Activated CD4-positive, CD25-positive, alpha-beta regulatory T cell (primary cell): Measurements from ENCODE around the gene CLEC9A.

Source experiments
- DNase-seq, 4 experiments: peaks; one replicate each; lab custom pipeline; 2025; lab: John Stamatoyannopoulos, UW

The CLEC9A gene

GRCh38 chr12:10110256-10110844 is 79.9 kb downstream of the CLEC9A start:
- no peak for DNase-seq

GRCh38 chr12:10111451-10111850 is 81.0 kb downstream of the CLEC9A start:
- no peak for DNase-seq

DNA sequence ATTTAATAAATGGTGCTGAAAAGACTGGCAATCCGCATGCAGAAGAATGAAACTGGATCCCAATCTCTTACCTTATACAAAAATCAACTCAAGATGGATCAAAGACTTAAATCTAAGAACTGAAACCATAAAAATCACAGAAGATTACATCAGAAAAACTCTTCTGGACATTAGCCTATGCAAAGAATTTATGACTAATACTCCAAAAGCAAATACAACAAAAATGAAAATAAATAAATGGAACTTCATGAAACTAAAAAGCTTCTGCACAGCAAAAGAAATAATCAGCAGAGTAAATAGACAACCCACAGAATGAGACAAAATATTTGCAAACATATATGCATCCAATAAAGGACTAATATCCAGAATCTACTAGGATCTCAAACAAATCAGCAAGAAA is 82.6 kb downstream of the CLEC9A start:
- DNase-seq, result no peak

- no peak for DNase-seq
Measured at GRCh38 chr12:10113920-10114319, 83.4 kb downstream of the CLEC9A start.

DNA sequence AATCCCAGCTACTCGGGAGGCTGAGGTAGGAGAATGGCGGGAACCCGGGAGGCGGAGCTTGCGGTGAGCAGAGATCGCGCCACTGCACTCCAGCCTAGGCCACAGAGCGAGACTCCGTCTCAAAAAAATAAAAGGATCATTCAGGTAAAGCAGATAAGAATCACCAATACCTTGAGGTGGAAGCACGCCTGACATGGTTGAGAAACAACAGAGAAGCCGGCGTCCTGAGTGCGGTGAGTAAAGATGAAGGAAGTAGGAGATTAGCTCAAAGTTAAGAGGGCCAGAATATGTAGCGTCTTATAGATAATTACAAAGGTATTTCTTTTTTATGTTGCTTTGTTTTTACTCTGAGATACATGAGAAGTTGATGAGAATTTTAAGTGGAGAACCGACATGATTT is 84.8 kb downstream of the CLEC9A start:
- no peak for DNase-seq
